ENCODE results near the gene ACO2.

The ACO2 gene

GRCh38 chr22:41523464-41524221 is 54.7 kb downstream of the ACO2 start:
- no peak for DNase-seq (ENCODE audit: low read depth in 2 of 2)

GRCh38 chr22:41524251-41524661 is 55.3 kb downstream of the ACO2 start:
- DNase-seq (ENCODE audit: low read depth in 2 of 2) = no peak

GRCh38 chr22:41524809-41525449 is 56.0 kb downstream of the ACO2 start:
- DNase-seq (ENCODE audit: low read depth in 2 of 2) = peak; percentile 43 to 46

- DNase-seq (ENCODE audit: low read depth in 2 of 2) = no peak
Observed at GRCh38 chr22:41525450-41526225, 56.7 kb downstream of the ACO2 start.

DNA sequence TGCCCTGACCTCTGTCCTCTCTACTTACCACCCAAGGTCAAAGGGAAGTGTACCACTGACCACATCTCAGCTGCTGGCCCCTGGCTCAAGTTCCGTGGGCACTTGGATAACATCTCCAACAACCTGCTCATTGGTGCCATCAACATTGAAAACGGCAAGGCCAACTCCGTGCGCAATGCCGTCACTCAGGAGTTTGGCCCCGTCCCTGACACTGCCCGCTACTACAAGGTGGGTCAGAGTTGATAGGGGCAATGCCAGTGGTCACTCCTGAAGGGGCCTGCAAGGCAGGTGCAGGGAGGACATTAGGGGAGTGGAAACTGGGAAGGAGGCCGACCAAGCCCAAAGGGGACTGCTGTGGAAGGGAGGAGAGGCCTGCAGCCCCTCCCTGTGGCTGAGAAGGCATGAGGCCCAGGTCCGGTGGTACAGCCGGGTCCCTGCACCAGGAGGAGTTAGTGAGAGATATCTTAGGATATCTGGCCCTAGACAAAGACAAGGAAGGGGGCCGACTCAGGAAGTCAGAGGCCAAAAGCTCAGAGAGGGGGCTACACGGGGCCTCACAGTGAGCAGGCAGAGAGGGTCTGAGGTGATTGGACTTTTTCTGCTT is 57.4 kb downstream of the ACO2 start:
- DNase-seq (ENCODE audit: low read depth in 2 of 2) = no peak

DNA sequence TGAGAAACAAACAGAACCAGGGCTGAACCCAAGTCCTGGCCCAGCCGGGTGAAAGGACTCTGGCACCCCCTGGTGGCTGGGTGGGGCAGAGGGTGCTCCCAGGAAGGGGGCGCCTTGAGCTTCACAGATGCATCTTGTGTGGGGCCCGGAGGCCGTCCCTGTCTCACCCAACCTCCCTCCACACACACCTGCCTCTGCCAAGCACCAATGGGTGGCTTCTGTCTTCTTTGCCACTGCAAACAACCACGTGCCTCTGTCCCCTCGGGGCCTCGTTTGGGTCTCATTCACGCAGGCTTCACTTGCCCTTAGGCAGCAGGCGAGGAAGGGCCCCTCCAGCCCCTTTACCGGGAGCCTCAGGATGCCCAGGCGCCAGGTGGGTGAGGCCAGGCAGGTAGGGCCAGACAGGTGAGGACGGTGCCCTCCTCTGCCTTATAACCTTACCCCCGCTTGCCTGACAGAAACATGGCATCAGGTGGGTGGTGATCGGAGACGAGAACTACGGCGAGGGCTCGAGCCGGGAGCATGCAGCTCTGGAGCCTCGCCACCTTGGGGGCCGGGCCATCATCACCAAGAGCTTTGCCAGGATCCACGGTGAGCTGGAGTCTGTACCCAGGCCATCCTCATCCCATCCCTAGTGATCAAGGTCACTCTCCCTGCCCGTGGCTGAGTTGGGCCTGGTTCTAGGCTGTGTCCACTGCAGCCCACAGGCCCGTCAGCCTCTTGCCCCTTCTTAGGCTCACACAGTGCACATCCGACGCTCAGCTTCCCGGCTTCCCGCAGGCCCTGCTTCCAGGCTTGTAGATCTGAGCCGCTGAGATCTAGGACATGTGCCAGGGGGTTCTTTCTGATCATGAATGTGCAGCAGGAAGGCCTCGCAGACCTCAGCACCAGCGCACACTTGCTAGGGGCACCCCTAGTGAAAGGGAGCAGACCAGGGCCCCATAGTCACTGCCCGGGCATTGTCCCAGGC is 58.2 kb downstream of the ACO2 start:
- DNase-seq (ENCODE audit: low read depth in 2 of 2) = peak; percentile 42 to 50

DNA sequence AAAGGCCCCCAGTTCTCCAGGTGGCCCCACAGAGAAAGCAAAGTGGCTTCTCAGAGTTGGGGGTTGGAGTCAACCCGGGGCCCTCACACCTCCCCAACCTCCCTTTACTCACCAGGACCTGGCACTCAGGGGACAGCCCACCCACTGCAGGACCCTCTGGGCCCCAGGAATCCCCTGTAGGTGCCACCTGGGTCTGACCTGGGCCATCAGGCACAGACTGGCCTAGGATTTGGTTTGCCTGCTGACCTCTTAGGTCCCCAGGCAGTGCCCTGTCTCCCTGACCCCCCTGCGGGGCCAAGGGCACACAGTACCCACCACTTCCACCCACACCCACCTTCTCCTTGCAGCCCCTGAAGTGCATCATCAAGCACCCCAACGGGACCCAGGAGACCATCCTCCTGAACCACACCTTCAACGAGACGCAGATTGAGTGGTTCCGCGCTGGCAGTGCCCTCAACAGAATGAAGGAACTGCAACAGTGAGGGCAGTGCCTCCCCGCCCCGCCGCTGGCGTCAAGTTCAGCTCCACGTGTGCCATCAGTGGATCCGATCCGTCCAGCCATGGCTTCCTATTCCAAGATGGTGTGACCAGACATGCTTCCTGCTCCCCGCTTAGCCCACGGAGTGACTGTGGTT is 59.3 kb downstream of the ACO2 start:
- no peak for DNase-seq (ENCODE audit: low read depth in 2 of 2)

- no peak for DNase-seq (ENCODE audit: low read depth in 2 of 2)
Observed at GRCh38 chr22:41528938-41529561, 60.1 kb downstream of the ACO2 start.

- no peak for DNase-seq (ENCODE audit: low read depth in 2 of 2)
Observed at GRCh38 chr22:41530890-41531714, 62.2 kb downstream of the ACO2 start.

DNA sequence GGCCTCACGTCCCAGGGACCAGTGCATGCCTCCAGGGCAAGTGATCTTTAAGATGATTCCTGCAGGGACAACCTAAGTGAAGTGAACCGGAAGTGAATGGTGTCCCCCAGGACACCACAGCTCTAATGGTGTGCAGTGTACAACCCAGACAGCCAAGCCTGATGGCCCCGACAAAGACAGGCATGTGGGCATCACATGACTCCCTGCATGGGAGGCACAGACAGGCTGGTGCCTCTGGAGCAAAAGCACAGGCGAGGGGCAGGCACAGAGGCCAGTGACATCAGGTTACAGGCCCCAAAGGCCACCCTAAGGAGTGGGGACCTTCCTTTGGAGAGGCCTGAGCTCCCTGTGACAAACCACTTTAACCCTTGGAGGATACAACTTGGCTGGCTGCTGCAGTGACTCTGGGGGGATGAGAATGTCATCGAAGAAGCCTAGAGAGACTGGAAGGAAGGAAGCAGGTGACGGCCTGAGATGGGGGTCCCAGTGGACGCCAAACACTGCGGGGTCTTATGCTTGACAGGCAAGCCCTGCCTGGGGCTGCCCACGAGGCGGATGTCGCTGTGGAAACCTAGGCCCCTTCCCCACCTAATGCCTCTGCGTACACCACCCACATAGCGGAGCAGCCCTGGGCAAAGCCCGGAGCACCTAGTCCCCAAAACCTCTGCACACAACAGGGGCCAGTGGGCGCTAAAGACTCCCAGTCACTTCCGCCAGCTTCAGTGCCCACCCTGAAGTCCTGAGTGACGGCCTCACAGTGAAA is 63.0 kb downstream of the ACO2 start:
- no peak for DNase-seq (ENCODE audit: low read depth in 2 of 2)

DNA sequence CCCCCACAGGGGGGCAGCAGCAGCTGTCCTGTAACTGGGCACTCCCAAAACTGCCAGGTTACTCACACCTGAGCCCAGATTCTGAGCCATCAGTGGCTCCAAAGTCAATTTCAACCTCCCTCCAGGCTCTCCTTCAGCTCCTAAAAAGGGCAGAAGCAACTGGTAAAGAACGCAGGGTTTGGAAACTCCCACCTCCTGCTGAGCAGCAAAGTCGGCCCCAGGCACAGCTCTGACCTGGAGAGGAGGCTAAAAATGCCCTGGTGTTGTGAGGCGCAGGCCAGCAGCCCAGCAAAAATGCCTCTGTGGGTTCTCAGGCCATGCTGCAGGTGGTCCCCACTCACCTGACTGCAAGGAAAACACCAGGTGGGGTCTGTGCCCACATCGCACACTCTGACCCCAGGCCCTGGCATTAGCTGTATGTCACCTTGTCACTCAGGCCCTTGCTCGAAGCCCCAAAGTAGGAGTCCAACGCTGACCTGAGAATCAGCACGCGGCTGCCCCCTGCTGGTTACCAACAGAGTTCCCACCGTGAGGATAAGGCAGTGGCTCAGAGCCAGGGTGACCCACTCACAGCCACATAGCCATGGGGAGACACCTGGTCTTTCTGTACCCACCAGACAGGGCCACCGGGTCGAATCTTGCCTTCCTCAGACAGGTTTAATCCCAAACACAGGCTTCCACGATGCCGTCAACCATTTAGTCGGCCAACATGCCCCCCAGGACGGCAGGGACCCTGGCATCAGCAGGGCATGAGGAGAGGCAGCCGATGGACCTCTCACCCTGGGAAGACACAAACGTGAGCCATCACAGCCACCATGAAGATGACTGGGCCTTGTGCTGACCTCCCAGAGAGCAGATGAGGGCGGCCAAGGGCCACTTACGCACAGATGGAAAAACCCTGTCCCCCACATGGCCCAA is 64.2 kb downstream of the ACO2 start:
- peak; percentile 39 to 66 for DNase-seq (ENCODE audit: low read depth in 2 of 2)

GRCh38 chr22:41534219-41534618 is 65.3 kb downstream of the ACO2 start:
- no peak for DNase-seq (ENCODE audit: low read depth in 2 of 2)

- no peak for DNase-seq (ENCODE audit: low read depth in 2 of 2)
Observed at GRCh38 chr22:41535244-41535643, 66.3 kb downstream of the ACO2 start.

DNA sequence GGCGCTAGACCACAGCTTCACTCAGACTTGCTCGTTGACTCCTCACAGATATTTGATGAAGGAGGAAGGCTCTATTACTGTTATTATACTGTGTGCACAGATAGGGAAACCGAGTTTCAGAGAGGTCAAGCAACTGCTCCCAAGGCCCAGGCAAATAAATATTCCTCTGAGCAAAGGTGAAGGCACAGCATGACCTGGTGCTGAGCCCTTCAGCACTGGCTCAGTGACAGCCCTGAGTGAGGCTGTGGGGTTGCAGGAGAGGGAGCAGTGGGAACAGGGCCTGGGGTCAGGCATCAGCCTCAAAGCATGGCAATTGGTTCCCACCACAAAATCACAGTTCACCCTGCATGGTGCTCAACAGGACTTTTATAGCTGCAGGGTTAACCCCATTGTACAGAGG is 68.3 kb downstream of the ACO2 start:
- DNase-seq (ENCODE audit: low read depth in 2 of 2) = no peak

DNA sequence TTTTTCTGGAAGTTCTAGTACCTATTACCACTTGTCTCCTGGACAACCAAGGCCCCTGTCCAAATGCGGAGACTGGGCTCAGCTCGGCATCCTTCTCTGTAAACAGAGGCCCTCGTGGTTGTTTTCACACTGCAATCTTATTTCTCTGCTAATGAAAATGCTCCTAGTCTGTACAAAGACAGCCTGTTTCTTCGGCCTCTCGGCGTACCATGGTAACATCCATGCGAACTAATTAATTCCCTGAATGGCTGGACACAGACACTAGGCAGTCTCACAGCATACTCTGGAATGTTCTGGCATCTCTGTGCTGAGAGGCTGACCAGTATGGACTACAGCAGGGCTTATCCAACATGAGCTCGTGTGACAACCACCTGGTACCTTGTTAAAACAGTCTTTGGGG is 69.7 kb downstream of the ACO2 start:
- no peak for DNase-seq (ENCODE audit: low read depth in 2 of 2)

- no peak for DNase-seq (ENCODE audit: low read depth in 2 of 2)
Observed at GRCh38 chr22:41539146-41540005, 70.5 kb downstream of the ACO2 start.

DNA sequence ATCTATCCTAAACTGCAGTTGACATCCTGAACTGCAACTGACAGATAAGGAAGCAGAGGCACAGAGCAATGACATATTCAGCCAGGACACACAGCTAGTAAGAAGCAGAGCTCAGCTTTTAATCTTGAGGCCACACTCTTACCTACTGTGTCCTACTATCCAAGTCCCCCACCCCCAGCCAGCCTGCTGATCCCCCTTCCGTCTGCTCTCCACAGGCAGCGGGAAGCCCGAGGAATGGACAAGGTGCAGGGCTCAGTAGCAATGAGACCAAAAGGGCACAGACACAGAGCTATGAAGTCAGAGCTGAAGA is 71.0 kb downstream of the ACO2 start:
- DNase-seq (ENCODE audit: low read depth in 2 of 2) = no peak
